SK-N-SH (cell line): ENCODE measurements around the gene RRP1B. TPM values are rescaled to one million over a fixed set of nuclear protein-coding genes. Genes with fewer than 3 reads are reported as not detected.

Experiments used
- CTCF ChIA-PET: fragments of 300-600, 350-600 bp; formaldehyde crosslinking; extraction: SDS; loops from one replicate; lab custom pipeline; 2021; lab: Yijun Ruan, JAX
- POLR2A ChIA-PET: fragments of 350-600 bp; sonication (Branson Sonifier 250); formaldehyde crosslinking; extraction: SDS; loops from one replicate; lab custom pipeline; 2020; ENCODE audit warnings: antibody characterized with exemption, inconsistent platforms; lab: Yijun Ruan, JAX
- DNase-seq: peaks from one replicate; pipeline ENCODE4 v3.0.0; 2012
- H2AFZ ChIP-seq: fragments of 200-600 bp; sonication (generic); 2 replicates; pipeline ENCODE4 v1.8.1; 2016; ENCODE audit warnings: antibody characterized with exemption, mild to moderate bottlenecking, low read depth
- H3F3A ChIP-seq: fragments of 200-600 bp; sonication (generic); replicated peaks from 2 replicates; pipeline ENCODE3; 2016; ENCODE audit warnings: antibody characterized with exemption, mild to moderate bottlenecking; ENCODE audit not compliant: insufficient read depth
- H3K27ac ChIP-seq, 2 experiments: fragments of 200-500 bp in 1 of 2; fragments of 200-600 bp in 1 of 2; sonication (Bioruptor generic) in 1 of 2; sonication (generic), shearing (Covaris generic) in 1 of 2; 2 replicates each; pipeline versions ENCODE4 v1.5.1 to v1.6.1; 2014 to 2016; ENCODE audit warnings: low read depth in 2 of 2, inconsistent platforms in 1 of 2, low read length in 1 of 2, mild to moderate bottlenecking in 1 of 2, mixed read lengths in 1 of 2
- H3K27me3 ChIP-seq: fragments of 200-600 bp; sonication (generic), shearing (Covaris generic); 2 replicates; pipeline ENCODE4 v1.6.1; 2016; ENCODE audit warnings: mixed run types; ENCODE audit not compliant: insufficient read depth
- H3K36me3 ChIP-seq, 2 experiments: fragments of 200-500 bp in 1 of 2; fragments of 200-600 bp in 1 of 2; sonication (Bioruptor generic) in 1 of 2; sonication (generic) in 1 of 2; replicated peaks in 1 of 2; 2 replicates each; pipeline versions ENCODE3 to v1.5.1; 2014 to 2016; ENCODE audit warnings: low read length in 1 of 2, mild to moderate bottlenecking in 1 of 2; ENCODE audit not compliant: insufficient read depth in 2 of 2, control insufficient read depth in 1 of 2
- H3K4me1 ChIP-seq, 2 experiments: fragments of 200-500 bp in 1 of 2; fragments of 200-600 bp in 1 of 2; sonication (Bioruptor generic) in 1 of 2; sonication (generic), shearing (Covaris generic) in 1 of 2; 2 replicates each; pipeline versions ENCODE4 v1.5.1 to v1.6.1; 2014 to 2016; ENCODE audit warnings: low read depth in 1 of 2, low read length in 1 of 2, mixed run types in 1 of 2; ENCODE audit not compliant: insufficient read depth in 2 of 2, control insufficient read depth in 1 of 2
- H3K4me2 ChIP-seq: fragments of 200-600 bp; sonication (generic), shearing (Covaris generic); 2 replicates; pipeline ENCODE4 v1.6.1; 2017; ENCODE audit warnings: mixed run types
- H3K4me3 ChIP-seq, 2 experiments: fragments of 200-500 bp in 1 of 2; fragments of 200-600 bp in 1 of 2; sonication (Bioruptor generic) in 1 of 2; sonication (generic), shearing (Covaris generic) in 1 of 2; 2 replicates each; pipeline versions ENCODE4 v1.5.1 to v1.8.1; 2014 to 2016; ENCODE audit warnings: low read depth in 2 of 2, inconsistent platforms in 1 of 2, low read length in 1 of 2, mild to moderate bottlenecking in 1 of 2, mixed read lengths in 1 of 2, moderate library complexity in 1 of 2
- H3K79me2 ChIP-seq: fragments of 200-600 bp; sonication (generic); 2 replicates; pipeline ENCODE4 v1.8.1; 2017; ENCODE audit warnings: mild to moderate bottlenecking; ENCODE audit not compliant: insufficient read depth
- H3K9ac ChIP-seq: fragments of 200-600 bp; sonication (generic); 2 replicates; pipeline ENCODE4 v1.6.1; 2017; ENCODE audit warnings: mixed run types
- H3K9me2 ChIP-seq: fragments of 200-600 bp; sonication (generic); 2 replicates; pipeline ENCODE4 v1.6.1; 2017; ENCODE audit warnings: mixed run types
- H3K9me3 ChIP-seq: fragments of 200-600 bp; sonication (generic); 2 replicates; pipeline ENCODE4 v1.6.1; 2017; ENCODE audit warnings: mixed run types, mild to moderate bottlenecking, moderate library complexity
- H4K20me1 ChIP-seq: fragments of 200-600 bp; sonication (generic); 2 replicates; pipeline ENCODE4 v1.6.1; 2017; ENCODE audit warnings: mild to moderate bottlenecking, mixed run types; ENCODE audit not compliant: insufficient read depth
- CHD2 ChIP-seq: fragments of 150-350 bp; IDR thresholded peaks from 2 replicates; pipeline ENCODE4 v1.6.1; 2018; ENCODE audit warnings: low read length; ENCODE audit not compliant: partially characterized antibody
- EP300 ChIP-seq, 2 experiments: IDR thresholded peaks; 2 replicates each; pipeline versions ENCODE4 v1.4.0 to v1.6.1; 2012; ENCODE audit warnings: borderline replicate concordance in 1 of 2, low read depth in 1 of 2, low read length in 1 of 2
- FOSL2 ChIP-seq: IDR thresholded peaks from 2 replicates; pipeline ENCODE4 v1.4.0; 2012; ENCODE audit warnings: low read depth, mild to moderate bottlenecking, moderate library complexity, borderline replicate concordance
- FOXM1 ChIP-seq: IDR thresholded peaks from 2 replicates; pipeline ENCODE4 v1.4.0; 2012; ENCODE audit warnings: low read depth, mild to moderate bottlenecking
- GATA2 ChIP-seq: sonication (generic); formaldehyde crosslinking; IDR thresholded peaks from 2 replicates; pipeline ENCODE4 v1.5.0; 2020; ENCODE audit warnings: mild to moderate bottlenecking, missing genetic modification reagents
- IRF3 ChIP-seq: fragments of 150-350 bp; IDR thresholded peaks from 2 replicates; pipeline ENCODE4 v1.6.1; 2016; ENCODE audit warnings: mild to moderate bottlenecking, low read depth, low read length
- MAX ChIP-seq: IDR thresholded peaks from 2 replicates; pipeline ENCODE4 v1.4.0; 2012; ENCODE audit warnings: low read depth
- MXI1 ChIP-seq: IDR thresholded peaks from 2 replicates; pipeline ENCODE4 v1.6.1; 2012; ENCODE audit warnings: mild to moderate bottlenecking, low read depth, low read length, improper control_type of control experiment
- NRF1 ChIP-seq: IDR thresholded peaks from 2 replicates; pipeline ENCODE4 v1.6.1; 2012; ENCODE audit warnings: low read depth, mild to moderate bottlenecking, low read length
- RAD21 ChIP-seq: IDR thresholded peaks from 2 replicates; pipeline ENCODE4 v1.6.1; 2012; ENCODE audit warnings: mild to moderate bottlenecking, low read length
- RCOR1 ChIP-seq: fragments of 150-350 bp; IDR thresholded peaks from 2 replicates; pipeline ENCODE4 v1.6.1; 2017; ENCODE audit warnings: antibody characterized with exemption, low read length
- RFX5 ChIP-seq: IDR thresholded peaks from 2 replicates; pipeline ENCODE4 v1.6.1; 2012; ENCODE audit warnings: mild to moderate bottlenecking, improper control_type of control experiment, low read length
- SIN3A ChIP-seq: IDR thresholded peaks from 2 replicates; pipeline ENCODE4 v1.6.1; 2012; ENCODE audit warnings: low read depth, mild to moderate bottlenecking, low read length, moderate library complexity, borderline replicate concordance
- SMC3 ChIP-seq: IDR thresholded peaks from 2 replicates; pipeline ENCODE4 v1.6.1; 2012; ENCODE audit warnings: low read depth, low read length, improper control_type of control experiment
- TAF1 ChIP-seq: IDR thresholded peaks from 2 replicates; pipeline ENCODE4 v1.6.1; 2012; ENCODE audit warnings: low read depth, mild to moderate bottlenecking, low read length, moderate library complexity, borderline replicate concordance
- TCF12 ChIP-seq: IDR thresholded peaks from 2 replicates; pipeline ENCODE4 v1.4.0; 2012
- TEAD4 ChIP-seq: IDR thresholded peaks from 2 replicates; pipeline ENCODE4 v1.4.0; 2012; ENCODE audit warnings: mild to moderate bottlenecking, borderline replicate concordance; ENCODE audit not compliant: insufficient read depth
- USF1 ChIP-seq: IDR thresholded peaks from 2 replicates; pipeline ENCODE4 v1.4.0; 2012; ENCODE audit warnings: low read depth, borderline replicate concordance
- ZBTB33 ChIP-seq: IDR thresholded peaks from 2 replicates; pipeline ENCODE4 v1.4.0; 2012; ENCODE audit warnings: low read depth, borderline replicate concordance
- WGBS: methylation state at CpG from one replicate; pipeline ENCODE4 v1.1.6; 2017; ENCODE audit warnings: low lambda C conversion rate; 5-methylcytosine and 5-hydroxymethylcytosine counted together
- polyA plus RNA-seq, 3 experiments: library from polyadenylated mRNA; depleted of rRNA; stranded (reverse); fragments of >200 nt; gene quantifications; 2 replicates each; pipeline ENCODE4 v1.2.3, GENCODE V29; 2012
- TF ChIP-seq, protein P1 (sequence below): fragments of 200-600 bp; sonication (generic); IDR thresholded peaks from 2 replicates; pipeline ENCODE4 v1.6.1; 2017; ENCODE audit warnings: antibody characterized with exemption, mild to moderate bottlenecking, moderate library complexity

The RRP1B gene
- polyA plus RNA-seq, 1 of the 3 experiments (the other 2 are of a cell fraction), result 10.4 TPM

GRCh38 chr21:43658088-43658741 lies 1.1 kb upstream of the RRP1B start:
- Histone ChIP-seq H3K27me3 (no peaks in the 10 kb centered on the region), H3F3A (peaks cover 14% of the 10 kb centered on the region), H3K27ac (no peak overlapping the region), H3K9ac (no peak overlapping the region), H3K36me3 (peaks cover 1 to 14% of the 10 kb centered on the region in 2 experiments), H3K9me2 (no peaks in the 10 kb centered on the region), H3K9me3 (no peaks in the 10 kb centered on the region), H4K20me1 (no peaks in the 10 kb centered on the region), H3K79me2 (peaks cover 36% of the 10 kb centered on the region), H3K4me2 (no peak overlapping the region), H3K4me3 (no peak overlapping the region), H3K4me1 (peaks cover 5 to 13% of the 10 kb centered on the region in 2 experiments; a peak in 3 of 4 replicates), H2AFZ (no peak overlapping the region)
- 96% methylated on average over 47 of the region's 48 CpGs for WGBS
- ChIA-PET POLR2A (no interaction called here), CTCF (interaction anchor here (1.4 kb wide), 1 partner anchor 12 kb away, joined by 3 read pairs; no protein-coding TSS in a partner anchor)
- DNase-seq, result no peak
- TF ChIP-seq TAF1 (no peak), TEAD4 (no peak), ZBTB33 (no peak), RCOR1 (no peak), TCF12 (no peak), CHD2 (no peak), EP300 (IDR thresholded peaks at IDR 0.05; ENCODE audit: borderline replicate concordance in 1 of 2, low read depth in 1 of 2, low read length in 1 of 2) (no peak), SMC3 (no peak), IRF3 (no peak), SIN3A (no peak), RAD21 (no peak), FOXM1 (no peak), RFX5 (no peak), MXI1 (no peak), NRF1 (no peak), FOSL2 (no peak), USF1 (no peak), GATA2 (CRISPR knock-in tag) (no peak), MAX (no peak)
- TF ChIP-seq, protein P1, sequence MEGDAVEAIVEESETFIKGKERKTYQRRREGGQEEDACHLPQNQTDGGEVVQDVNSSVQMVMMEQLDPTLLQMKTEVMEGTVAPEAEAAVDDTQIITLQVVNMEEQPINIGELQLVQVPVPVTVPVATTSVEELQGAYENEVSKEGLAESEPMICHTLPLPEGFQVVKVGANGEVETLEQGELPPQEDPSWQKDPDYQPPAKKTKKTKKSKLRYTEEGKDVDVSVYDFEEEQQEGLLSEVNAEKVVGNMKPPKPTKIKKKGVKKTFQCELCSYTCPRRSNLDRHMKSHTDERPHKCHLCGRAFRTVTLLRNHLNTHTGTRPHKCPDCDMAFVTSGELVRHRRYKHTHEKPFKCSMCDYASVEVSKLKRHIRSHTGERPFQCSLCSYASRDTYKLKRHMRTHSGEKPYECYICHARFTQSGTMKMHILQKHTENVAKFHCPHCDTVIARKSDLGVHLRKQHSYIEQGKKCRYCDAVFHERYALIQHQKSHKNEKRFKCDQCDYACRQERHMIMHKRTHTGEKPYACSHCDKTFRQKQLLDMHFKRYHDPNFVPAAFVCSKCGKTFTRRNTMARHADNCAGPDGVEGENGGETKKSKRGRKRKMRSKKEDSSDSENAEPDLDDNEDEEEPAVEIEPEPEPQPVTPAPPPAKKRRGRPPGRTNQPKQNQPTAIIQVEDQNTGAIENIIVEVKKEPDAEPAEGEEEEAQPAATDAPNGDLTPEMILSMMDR, result no peak
